GM21576 (cell line): ENCODE data around the gene ABHD15.

Experiments used
- ATAC-seq: cut with Tn5 transposase; IDR thresholded peaks from one replicate; pipeline ENCODE4 v1.9.1; 2021; ENCODE audit warnings: mild to moderate bottlenecking, moderate library complexity; ENCODE audit not compliant: unreplicated experiment

ABHD15 gene

GRCh38 chr17:29595107-29595942, 28.5 kb upstream of the ABHD15 start:
- no peak for ATAC-seq

GRCh38 chr17:29594519-29595090, 27.8 kb upstream of the ABHD15 start:
- no peak for ATAC-seq

- ATAC-seq, result no peak
Measured at GRCh38 chr17:29593591-29594518, 27.0 kb upstream of the ABHD15 start.

- no peak for ATAC-seq
Measured at GRCh38 chr17:29592850-29593551, 26.2 kb upstream of the ABHD15 start, which contains the start of gene ANKRD13B. Gene ANKRD13B (plus strand): TSS chr17:29593132. CDS start chr17:29593622, 490 bp downstream.

GRCh38 chr17:29591737-29592608, 25.1 kb upstream of the ABHD15 start:
- no peak for ATAC-seq

GRCh38 chr17:29591146-29591736, 24.4 kb upstream of the ABHD15 start:
- ATAC-seq, result no peak

GRCh38 chr17:29590411-29591145, 23.7 kb upstream of the ABHD15 start:
- ATAC-seq, result no peak

- ATAC-seq, result peak; percentile 38
Measured at GRCh38 chr17:29589524-29590410, 22.9 kb upstream of the ABHD15 start, which contains the start of gene GIT1. Gene GIT1 (minus strand): TSS chr17:29589648. CDS start chr17:29589378, 270 bp downstream.

GRCh38 chr17:29588562-29589411, 21.9 kb upstream of the ABHD15 start:
- ATAC-seq, result no peak

- no peak for ATAC-seq
Measured at GRCh38 chr17:29588017-29588561, 21.3 kb upstream of the ABHD15 start.

- ATAC-seq, result no peak
Measured at GRCh38 chr17:29587591-29587990, 20.8 kb upstream of the ABHD15 start.

- no peak for ATAC-seq
Measured at GRCh38 chr17:29586676-29587469, 20.0 kb upstream of the ABHD15 start.

- ATAC-seq, result no peak
Measured at GRCh38 chr17:29585080-29585751, 18.4 kb upstream of the ABHD15 start.

GRCh38 chr17:29584452-29585079, 17.7 kb upstream of the ABHD15 start:
- ATAC-seq, result no peak
